Common myeloid progenitor, CD34-positive (primary cell): ENCODE measurements around the gene MMP10.

Source experiments
- CTCF ChIA-PET: fragments of 350-600 bp; sonication (Branson Sonifier 250); formaldehyde crosslinking; loops from one replicate; lab custom pipeline; 2021; ENCODE audit warnings: antibody characterized with exemption; lab: Charles Lee
- POLR2A ChIA-PET: fragments of 350-600 bp; sonication (Branson Sonifier 250); formaldehyde crosslinking; loops from one replicate; lab custom pipeline; 2021; ENCODE audit warnings: antibody characterized with exemption; lab: Charles Lee
- DNase-seq, 3 donors: peaks; one replicate each; pipeline versions ENCODE4 v3.0.0 to v3.0.0-alpha.2; 2013
- H3K27ac ChIP-seq, 2 experiments: 1 replicate in 1 of 2; 2 replicates in 1 of 2; pipeline ENCODE4 v1.7.0; 2013; ENCODE audit warnings: inconsistent platforms in 2 of 2, low read length in 2 of 2, mild to moderate bottlenecking in 2 of 2, low read depth in 1 of 2, moderate library complexity in 1 of 2; ENCODE audit not compliant: severe bottlenecking in 2 of 2, insufficient read depth in 1 of 2, poor library complexity in 1 of 2
- H3K27me3 ChIP-seq, 5 experiments: replicated peaks in 2 of 5; 1 replicate in 3 of 5; 2 replicates in 2 of 5; pipeline versions ENCODE4 v1.6.1 to v1.7.0; 2013; ENCODE audit warnings: low read length in 4 of 5, mild to moderate bottlenecking in 2 of 5, moderate library complexity in 2 of 5, inconsistent platforms in 1 of 5; ENCODE audit not compliant: insufficient read depth in 5 of 5, control insufficient read depth in 4 of 5
- H3K36me3 ChIP-seq, 4 experiments: 1 replicate in 2 of 4; 2 replicates in 2 of 4; pipeline versions ENCODE4 v1.6.1 to v1.7.0; 2013; ENCODE audit warnings: low read length in 3 of 4, control low read depth in 1 of 4, mild to moderate bottlenecking in 1 of 4; ENCODE audit not compliant: control insufficient read depth in 4 of 4, insufficient read depth in 4 of 4
- H3K4me1 ChIP-seq, 4 experiments: 1 replicate in 3 of 4; 2 replicates in 1 of 4; pipeline versions ENCODE4 v1.6.1 to v1.7.1; 2013; ENCODE audit warnings: low read length in 3 of 4, mild to moderate bottlenecking in 3 of 4, control low read depth in 1 of 4, inconsistent platforms in 1 of 4, moderate library complexity in 1 of 4; ENCODE audit not compliant: control insufficient read depth in 4 of 4, insufficient read depth in 4 of 4; ENCODE audit errors: control extremely low read depth in 1 of 4
- H3K4me3 ChIP-seq, 7 experiments: 1 replicate in 4 of 7; 2 replicates in 3 of 7; pipeline versions ENCODE4 v1.5.1 to v1.7.0; 2013; ENCODE audit warnings: mild to moderate bottlenecking in 7 of 7, low read length in 6 of 7, moderate library complexity in 6 of 7, inconsistent platforms in 2 of 7, low read depth in 2 of 7, control low read depth in 1 of 7; ENCODE audit not compliant: insufficient read depth in 4 of 7, control insufficient read depth in 1 of 7; ENCODE audit errors: extremely low read depth in 1 of 7
- H3K9me3 ChIP-seq, 5 experiments: 1 replicate in 4 of 5; 2 replicates in 1 of 5; pipeline versions ENCODE4 v1.6.1 to v1.7.1; 2013; ENCODE audit warnings: low read length in 4 of 5, mild to moderate bottlenecking in 2 of 5, inconsistent platforms in 1 of 5, low read depth in 1 of 5, moderate library complexity in 1 of 5; ENCODE audit not compliant: control insufficient read depth in 4 of 5, insufficient read depth in 2 of 5; ENCODE audit errors: control extremely low read depth in 1 of 5
- WGBS: methylation state at CpG from one replicate; pipeline ENCODE4 v1.1.5; 2013; ENCODE audit not compliant: insufficient coverage; 5-methylcytosine and 5-hydroxymethylcytosine counted together

MMP10 gene

DNA sequence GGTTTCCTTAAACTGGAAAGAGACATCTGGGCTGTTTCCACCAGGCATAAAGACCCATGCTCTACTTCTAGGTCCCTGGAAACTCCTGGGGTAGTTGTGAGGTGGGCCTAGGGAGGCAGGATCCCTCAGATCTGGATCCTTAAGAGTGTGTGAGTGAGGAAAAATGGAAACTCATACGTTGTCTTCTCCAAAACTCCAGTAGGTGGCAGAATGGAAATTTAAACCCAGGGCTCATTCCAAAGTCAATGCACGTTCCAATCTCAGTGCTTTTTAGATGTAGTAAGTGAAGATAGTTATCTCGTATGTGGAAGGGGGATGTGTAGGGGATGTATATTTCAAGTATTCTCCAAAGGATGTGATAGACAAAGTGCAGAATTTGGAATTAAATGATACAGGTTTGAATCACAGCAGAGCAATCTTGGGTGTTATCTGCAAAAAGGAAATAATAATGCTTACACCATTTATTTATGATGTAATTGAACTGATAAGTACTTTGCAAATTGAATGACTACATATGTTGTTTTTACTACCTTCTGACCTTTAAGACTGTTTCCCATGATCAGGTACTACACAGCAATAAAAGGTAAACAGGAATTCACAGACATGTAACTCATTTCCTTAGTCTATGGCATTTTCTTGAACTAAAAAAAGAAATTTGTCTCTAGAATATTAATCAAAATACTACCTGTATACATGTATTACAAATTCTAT, 30.7 kb upstream of the MMP10 start:
- no peak overlapping the region for H3K27ac ChIP-seq
- no peaks in the 10 kb centered on the region for H3K9me3 ChIP-seq
- peaks cover 0 to 6% (median 2%) of the 10 kb centered on the region in 5 experiments for H3K27me3 ChIP-seq
- no peak overlapping the region for H3K4me3 ChIP-seq
- DNase-seq = no peak
- CTCF ChIA-PET = no interaction called here
- 0% methylated on average over 2 of the region's 3 CpGs for WGBS
- H3K36me3 ChIP-seq = no peaks in the 10 kb centered on the region
- no peaks in the 10 kb centered on the region for H3K4me1 ChIP-seq
- POLR2A ChIA-PET = no interaction called here

GRCh38 chr11:102809971-102810370, 29.5 kb upstream of the MMP10 start:
- H3K4me3 ChIP-seq = no peak overlapping the region
- no peaks in the 10 kb centered on the region for H3K36me3 ChIP-seq
- peak in 1 of 3 donors; percentile 51 for DNase-seq
- H3K27ac ChIP-seq = no peak overlapping the region
- peaks cover 0 to 6% (median 2%) of the 10 kb centered on the region in 5 experiments for H3K27me3 ChIP-seq
- H3K9me3 ChIP-seq = no peaks in the 10 kb centered on the region
- CTCF ChIA-PET = interaction anchor here (0.9 to 1.1 kb wide), 2 partner anchors 20 to 132 kb away, joined by 5 read pairs; no protein-coding TSS in a partner anchor
- WGBS = 45% methylated on average over 2 of the region's 2 CpGs
- H3K4me1 ChIP-seq = no peaks in the 10 kb centered on the region
- POLR2A ChIA-PET = interaction anchor here (0.5 kb wide), 1 partner anchor 236 kb away, joined by 3 read pairs; no protein-coding TSS in a partner anchor

- H3K27ac ChIP-seq = no peak overlapping the region
- POLR2A ChIA-PET = no interaction called here
- H3K9me3 ChIP-seq = no peaks in the 10 kb centered on the region
- H3K27me3 ChIP-seq = peaks cover 0 to 5% (median 2%) of the 10 kb centered on the region in 5 experiments
- 45% methylated on average over 16 of the region's 19 CpGs for WGBS
- CTCF ChIA-PET = no interaction called here
- peak; percentile 21 to 50 (median 45) for DNase-seq
- no peaks in the 10 kb centered on the region for H3K36me3 ChIP-seq
- H3K4me1 ChIP-seq = no peaks in the 10 kb centered on the region
- no peak overlapping the region for H3K4me3 ChIP-seq
These were observed 27.5 kb upstream of the MMP10 start for GRCh38 chr11:102807921-102808320.

DNA sequence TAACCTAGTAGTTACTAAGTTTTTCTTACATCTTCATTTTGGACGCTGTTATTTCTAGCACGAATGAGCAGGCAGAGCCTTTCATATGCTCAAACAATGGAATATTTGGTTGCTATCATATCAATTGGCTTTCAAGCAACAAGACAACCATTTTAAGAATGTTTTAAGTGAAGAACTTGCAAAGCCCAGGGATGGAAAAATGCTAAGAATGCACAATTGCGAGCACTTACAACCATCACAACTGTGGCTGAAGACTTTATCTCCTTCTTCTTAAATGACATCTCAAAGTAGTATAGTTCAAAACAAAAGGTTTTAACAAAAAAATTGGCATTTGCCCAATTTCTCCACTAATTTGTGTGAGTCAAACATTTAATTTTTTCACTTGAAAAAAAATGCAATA, 25.9 kb upstream of the MMP10 start:
- ChIA-PET CTCF (no interaction called here), POLR2A (no interaction called here)
- Histone ChIP-seq H3K4me3 (no peak overlapping the region), H3K9me3 (no peaks in the 10 kb centered on the region), H3K4me1 (no peaks in the 10 kb centered on the region), H3K27ac (no peak overlapping the region), H3K36me3 (no peaks in the 10 kb centered on the region), H3K27me3 (peaks cover 0 to 4% (median 2%) of the 10 kb centered on the region in 5 experiments)
- no peak for DNase-seq
- 100% methylated on average over 1 of the region's 3 CpGs for WGBS

DNA sequence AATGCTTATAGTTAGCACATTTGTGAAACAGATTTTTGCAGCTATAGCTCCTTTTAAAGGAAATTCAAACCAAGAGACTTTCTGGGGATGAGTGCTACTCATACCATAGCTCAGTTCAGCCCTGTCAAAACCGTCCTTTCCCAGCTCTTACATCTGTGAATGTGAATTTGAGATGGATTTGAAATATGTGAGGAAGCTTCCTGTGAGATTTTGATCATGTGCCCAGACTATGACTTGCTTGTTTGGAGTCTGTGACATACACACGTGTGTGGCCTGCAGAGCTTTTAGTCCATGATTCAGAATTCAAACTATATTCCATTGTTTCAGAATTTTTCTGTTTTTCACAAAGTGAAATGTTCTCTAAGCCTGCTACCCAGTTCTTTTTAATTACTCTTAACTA, 21.9 kb upstream of the MMP10 start:
- Histone ChIP-seq H3K4me1 (no peaks in the 10 kb centered on the region), H3K4me3 (no peak overlapping the region), H3K27me3 (peaks cover 0 to 2% (median 0%) of the 10 kb centered on the region in 5 experiments), H3K27ac (no peak overlapping the region), H3K9me3 (no peaks in the 10 kb centered on the region), H3K36me3 (no peaks in the 10 kb centered on the region)
- DNase-seq = peak in 1 of 3 donors; percentile 13
- ChIA-PET POLR2A (no interaction called here), CTCF (interaction anchor here (1.1 to 1.3 kb wide), 3 partner anchors 9 to 18 kb away, joined by 3 to 5 read pairs (median 3); no protein-coding TSS in a partner anchor)
- WGBS = no CpG with 5 or more reads among the region's 2 CpGs

DNA sequence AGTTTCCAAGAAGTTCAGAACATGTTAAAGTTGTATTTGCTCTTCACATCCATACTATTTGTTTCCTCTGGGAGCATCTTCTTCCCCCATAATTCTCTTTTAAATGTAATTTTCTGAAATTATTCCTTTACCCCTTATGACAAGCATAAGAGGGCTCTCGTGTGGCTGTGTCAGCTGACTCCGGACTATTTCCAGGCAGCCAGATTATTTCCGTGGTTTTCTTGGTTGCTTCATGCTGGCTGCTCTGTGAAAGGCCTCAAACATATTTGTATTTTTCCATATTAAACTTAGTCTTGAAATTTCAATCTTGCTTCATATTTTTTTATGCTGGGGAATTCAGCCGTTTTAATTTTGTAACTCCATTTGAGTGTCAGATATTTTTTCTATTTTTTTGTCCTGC, 20.3 kb upstream of the MMP10 start:
- H3K4me1 ChIP-seq = no peaks in the 10 kb centered on the region
- 100% methylated on average over 2 of the region's 4 CpGs for WGBS
- no peak overlapping the region for H3K4me3 ChIP-seq
- H3K27me3 ChIP-seq = peaks cover 0 to 4% (median 0%) of the 10 kb centered on the region in 5 experiments
- POLR2A ChIA-PET = no interaction called here
- CTCF ChIA-PET = no interaction called here
- no peak overlapping the region for H3K27ac ChIP-seq
- no peaks in the 10 kb centered on the region for H3K9me3 ChIP-seq
- DNase-seq = no peak
- H3K36me3 ChIP-seq = no peaks in the 10 kb centered on the region

- Histone ChIP-seq H3K9me3 (no peaks in the 10 kb centered on the region), H3K27ac (no peak overlapping the region), H3K27me3 (peaks cover 0 to 4% (median 0%) of the 10 kb centered on the region in 5 experiments), H3K36me3 (no peaks in the 10 kb centered on the region), H3K4me1 (no peaks in the 10 kb centered on the region), H3K4me3 (no peak overlapping the region)
- CTCF ChIA-PET = no interaction called here
- no peak for DNase-seq
- WGBS = 92% methylated on average over 4 of the region's 6 CpGs
- POLR2A ChIA-PET = no interaction called here
These were observed 19.4 kb upstream of the MMP10 start for GRCh38 chr11:102799681-102800340.
